Neuronal stem cell (in vitro differentiated cells): ENCODE results near the gene CCDC172.
A peak's percentile ranks its signal among the peaks of the same experiment; 100 is the strongest.
"Not testable (repeated sequence)": the region's sequence is repeated elsewhere in the genome, so short reads cannot be mapped to it uniquely, and the experiment has no call there.

Experiments used
- DNase-seq: peaks from one replicate; pipeline ENCODE4 v3.0.0-alpha.2; 2013; ENCODE audit warnings: low spot score
- H2AFZ ChIP-seq: one replicate; pipeline ENCODE4 v1.6.1; 2013; ENCODE audit warnings: mild to moderate bottlenecking, low read length, inconsistent platforms
- H2AK5ac ChIP-seq: 2 replicates; pipeline ENCODE4 v1.6.1; 2013; ENCODE audit warnings: low read depth, mild to moderate bottlenecking, inconsistent platforms, low read length, moderate library complexity, mixed read lengths
- H2BK120ac ChIP-seq: 2 replicates; pipeline ENCODE4 v1.6.1; 2013; ENCODE audit warnings: low read depth, mild to moderate bottlenecking, inconsistent platforms, low read length, moderate library complexity, mixed read lengths
- H2BK12ac ChIP-seq: one replicate; pipeline ENCODE4 v1.6.1; 2013; ENCODE audit warnings: low read length, inconsistent platforms
- H2BK15ac ChIP-seq: 2 replicates; pipeline ENCODE4 v1.6.1; 2013; ENCODE audit warnings: mild to moderate bottlenecking, low read length, inconsistent platforms, mixed read lengths
- H2BK5ac ChIP-seq: one replicate; pipeline ENCODE4 v1.6.1; 2013; ENCODE audit warnings: inconsistent platforms, mild to moderate bottlenecking, low read length, moderate library complexity
- H3K14ac ChIP-seq: one replicate; pipeline ENCODE4 v1.6.1; 2013; ENCODE audit warnings: low read length, inconsistent platforms
- H3K18ac ChIP-seq: 2 replicates; pipeline ENCODE4 v1.6.1; 2013; ENCODE audit warnings: low read length, inconsistent platforms
- H3K23ac ChIP-seq: 2 replicates; pipeline ENCODE4 v1.6.1; 2013; ENCODE audit warnings: low read depth, mild to moderate bottlenecking, mixed read lengths, low read length, inconsistent platforms; ENCODE audit not compliant: poor library complexity
- H3K27ac ChIP-seq: replicated peaks from 3 replicates; pipeline ENCODE4 v1.5.1; 2013; ENCODE audit warnings: low read length, inconsistent platforms
- H3K27me3 ChIP-seq, 3 experiments: 2 replicates each; pipeline ENCODE4 v1.6.1; 2013; ENCODE audit warnings: low read length in 3 of 3, mild to moderate bottlenecking in 2 of 3, inconsistent platforms in 1 of 3, low read depth in 1 of 3, mixed read lengths in 1 of 3, moderate library complexity in 1 of 3; ENCODE audit not compliant: control insufficient read depth in 3 of 3, insufficient read depth in 3 of 3
- H3K36me3 ChIP-seq, 2 donors: replicated peaks in 1 of 2; 2 replicates each; pipeline ENCODE4 v1.6.1; 2013; ENCODE audit warnings: low read length in 2 of 2; ENCODE audit not compliant: control insufficient read depth in 2 of 2, insufficient read depth in 2 of 2
- H3K4ac ChIP-seq: 2 replicates; pipeline ENCODE4 v1.6.1; 2013; ENCODE audit warnings: inconsistent platforms, mild to moderate bottlenecking, low read length, moderate library complexity
- H3K4me1 ChIP-seq, 2 donors: 1 replicate in 1 of 2; 2 replicates in 1 of 2; pipeline ENCODE4 v1.6.1; 2013; ENCODE audit warnings: low read length in 2 of 2, low read depth in 1 of 2; ENCODE audit not compliant: control insufficient read depth in 2 of 2, insufficient read depth in 1 of 2
- H3K4me2 ChIP-seq: one replicate; pipeline ENCODE4 v1.6.1; 2013; ENCODE audit warnings: mild to moderate bottlenecking, low read length, inconsistent platforms; ENCODE audit not compliant: insufficient read depth, poor library complexity, severe bottlenecking
- H3K4me3 ChIP-seq, 2 donors: 2 replicates each; pipeline ENCODE4 v1.5.1; 2013; ENCODE audit warnings: low read length in 2 of 2, mild to moderate bottlenecking in 2 of 2, inconsistent platforms in 1 of 2, moderate library complexity in 1 of 2
- H3K79me1 ChIP-seq: one replicate; pipeline ENCODE4 v1.6.1; 2013; ENCODE audit warnings: low read depth, mild to moderate bottlenecking, inconsistent platforms, low read length, moderate library complexity
- H3K9ac ChIP-seq: one replicate; pipeline ENCODE4 v1.6.1; 2013; ENCODE audit warnings: mild to moderate bottlenecking, low read depth, low read length, inconsistent platforms; ENCODE audit not compliant: poor library complexity
- H3K9me3 ChIP-seq, 2 donors: replicated peaks in 1 of 2; 2 replicates each; pipeline versions ENCODE3 to v1.6.1; 2013; ENCODE audit warnings: low read length in 2 of 2, mild to moderate bottlenecking in 2 of 2, inconsistent platforms in 1 of 2, low read depth in 1 of 2, mixed read lengths in 1 of 2, moderate library complexity in 1 of 2; ENCODE audit not compliant: control insufficient read depth in 2 of 2, insufficient read depth in 1 of 2
- H4K8ac ChIP-seq: one replicate; pipeline ENCODE4 v1.6.1; 2013; ENCODE audit warnings: low read depth, mild to moderate bottlenecking, inconsistent platforms, low read length, moderate library complexity
- H4K91ac ChIP-seq: one replicate; pipeline ENCODE4 v1.6.1; 2013; ENCODE audit warnings: low read length, low read depth, mild to moderate bottlenecking, inconsistent platforms; ENCODE audit not compliant: poor library complexity
- WGBS, 2 donors: extraction: QIAGEN DNeasy Blood & Tissue Kit; methylation state at CpG; one replicate each; pipeline ENCODE4 v1.1.7; 2013; ENCODE audit warnings: missing lambda C conversion rate in 2 of 2, mixed read lengths in 1 of 2; ENCODE audit not compliant: insufficient read length in 2 of 2, insufficient replicate concordance in 1 of 2; ENCODE audit errors: extremely low coverage in 2 of 2; 5-methylcytosine and 5-hydroxymethylcytosine counted together

Gene CCDC172

GRCh38 chr10:116393246-116393831 is 69.1 kb downstream of the CCDC172 start:
- H3K79me1 ChIP-seq, H3K36me3 ChIP-seq, H3K9ac ChIP-seq, H3K4me1 ChIP-seq, H2AK5ac ChIP-seq, H2AFZ ChIP-seq, H3K4ac ChIP-seq, H3K18ac ChIP-seq, H3K23ac ChIP-seq, H2BK120ac ChIP-seq, H3K14ac ChIP-seq, H3K4me2 ChIP-seq, H4K91ac ChIP-seq, H3K4me3 ChIP-seq, H4K8ac ChIP-seq, H3K27ac ChIP-seq, DNase-seq, H3K9me3 ChIP-seq, H2BK5ac ChIP-seq, H3K27me3 ChIP-seq, H2BK15ac ChIP-seq: not testable (repeated sequence)
- WGBS, 2 donors, result no CpG with 5 or more reads among the region's 43 CpGs
- peak overlapping the region; percentile 8 for H2BK12ac ChIP-seq

GRCh38 chr10:116395223-116395985 is 71.2 kb downstream of the CCDC172 start:
- no peak overlapping the region for H2AFZ ChIP-seq

GRCh38 chr10:116398224-116398623 is 74.0 kb downstream of the CCDC172 start:
- no peak overlapping the region for H3K4me3 ChIP-seq
- H3K36me3 ChIP-seq, result no peaks in the 10 kb centered on the region
- H3K18ac ChIP-seq, result no peak overlapping the region
- no peak overlapping the region for H2BK5ac ChIP-seq
- H2AFZ ChIP-seq, result peak overlapping the region; percentile 76
- no peak overlapping the region for H2BK12ac ChIP-seq
- H3K4me2 ChIP-seq, result no peak overlapping the region
- no peaks in the 10 kb centered on the region for H3K79me1 ChIP-seq
- no peaks in the 10 kb centered on the region for H3K9me3 ChIP-seq
- no peak overlapping the region for H4K91ac ChIP-seq
- H2BK120ac ChIP-seq, result no peak overlapping the region
- no peak overlapping the region for H3K4ac ChIP-seq
- no peak for DNase-seq
- H3K9ac ChIP-seq, result no peak overlapping the region
- no peaks in the 10 kb centered on the region for H3K27me3 ChIP-seq
- no CpG with 5 or more reads among the region's 5 CpGs for WGBS, 2 donors
- no peak overlapping the region for H2AK5ac ChIP-seq
- peaks cover 0 to 2% of the 10 kb centered on the region in 2 donors for H3K4me1 ChIP-seq
- H4K8ac ChIP-seq, result no peak overlapping the region
- H3K27ac ChIP-seq, result no peak overlapping the region
- no peak overlapping the region for H2BK15ac ChIP-seq
- H3K23ac ChIP-seq, result no peak overlapping the region
- H3K14ac ChIP-seq, result no peak overlapping the region

More at GRCh38 chr10:116395223-116395985, 71.2 kb downstream of the CCDC172 start:
- Histone ChIP-seq H3K36me3 (no peaks in the 10 kb centered on the region), H3K18ac (no peak overlapping the region), H2AK5ac (no peak overlapping the region), H3K4me3 (no peak overlapping the region), H2BK5ac (no peak overlapping the region), H3K9ac (no peak overlapping the region), H3K9me3 (no peaks in the 10 kb centered on the region), H2BK12ac (no peak overlapping the region), H2BK15ac (no peak overlapping the region), H3K79me1 (no peaks in the 10 kb centered on the region), H4K91ac (no peak overlapping the region), H3K14ac (no peak overlapping the region), H3K27me3 (no peaks in the 10 kb centered on the region), H2BK120ac (no peak overlapping the region), H3K4ac (no peak overlapping the region), H3K23ac (no peak overlapping the region), H4K8ac (no peak overlapping the region), H3K27ac (no peak overlapping the region), H3K4me2 (no peak overlapping the region), H3K4me1 (peaks cover 0 to 2% of the 10 kb centered on the region in 2 donors)
- DNase-seq, result no peak
- no CpG with 5 or more reads among the region's 13 CpGs for WGBS, 2 donors

GRCh38 chr10:116402858-116403257 is 78.6 kb downstream of the CCDC172 start:
- no peaks in the 10 kb centered on the region for H3K79me1 ChIP-seq
- no peak overlapping the region for H3K18ac ChIP-seq
- H3K27ac ChIP-seq, result no peak overlapping the region
- no peak overlapping the region for H2BK12ac ChIP-seq
- H3K4me3 ChIP-seq, result no peak overlapping the region
- WGBS, 2 donors, result no CpG with 5 or more reads among the region's 3 CpGs
- H2AFZ ChIP-seq, result no peak overlapping the region
- no peak overlapping the region for H3K4me2 ChIP-seq
- peaks cover 0 to 2% of the 10 kb centered on the region in 2 donors for H3K4me1 ChIP-seq
- H3K23ac ChIP-seq, result no peak overlapping the region
- H4K8ac ChIP-seq, result no peak overlapping the region
- H3K9me3 ChIP-seq, result no peaks in the 10 kb centered on the region
- no peak overlapping the region for H3K14ac ChIP-seq
- H3K27me3 ChIP-seq, result no peaks in the 10 kb centered on the region
- no peak for DNase-seq
- no peak overlapping the region for H2BK5ac ChIP-seq
- no peak overlapping the region for H2BK120ac ChIP-seq
- no peak overlapping the region for H2AK5ac ChIP-seq
- H3K4ac ChIP-seq, result no peak overlapping the region
- H2BK15ac ChIP-seq, result no peak overlapping the region
- no peaks in the 10 kb centered on the region for H3K36me3 ChIP-seq
- no peak overlapping the region for H4K91ac ChIP-seq
- H3K9ac ChIP-seq, result no peak overlapping the region
